H9 (cell line): ENCODE data around the gene TMEM145. TPM values are rescaled to one million over a fixed set of nuclear protein-coding genes. Genes with fewer than 3 reads are reported as not detected.
A peak's percentile ranks its signal among the peaks of the same experiment; 100 is the strongest.

Experiments used
- DNase-seq: peaks from one replicate; pipeline ENCODE4 v3.0.0-alpha.2; 2017
- H2AFZ ChIP-seq: one replicate; pipeline ENCODE4 v1.6.1; 2013; ENCODE audit warnings: mild to moderate bottlenecking, low read length, control low read depth, moderate library complexity
- H2AK5ac ChIP-seq: 2 replicates; pipeline ENCODE4 v1.6.1; 2013; ENCODE audit warnings: low read length, control low read depth, mixed read lengths; ENCODE audit not compliant: insufficient read length
- H2BK120ac ChIP-seq: one replicate; pipeline ENCODE4 v1.6.1; 2013; ENCODE audit warnings: low read depth, mild to moderate bottlenecking, low read length, control low read depth, inconsistent platforms; ENCODE audit not compliant: poor library complexity, severe bottlenecking
- H2BK12ac ChIP-seq: 2 replicates; pipeline ENCODE4 v1.6.1; 2013; ENCODE audit warnings: low read length, control low read depth, mixed read lengths, low read depth; ENCODE audit not compliant: insufficient read length
- H2BK15ac ChIP-seq: 2 replicates; pipeline ENCODE4 v1.6.1; 2013; ENCODE audit warnings: low read depth, low read length, control low read depth
- H2BK20ac ChIP-seq: one replicate; pipeline ENCODE4 v1.6.1; 2013; ENCODE audit warnings: low read depth, mild to moderate bottlenecking, low read length, control low read depth, inconsistent platforms; ENCODE audit not compliant: poor library complexity, severe bottlenecking
- H2BK5ac ChIP-seq: 2 replicates; pipeline ENCODE4 v1.6.1; 2013; ENCODE audit warnings: low read length, control low read depth, mixed read lengths; ENCODE audit not compliant: insufficient read length
- H3K14ac ChIP-seq: 2 replicates; pipeline ENCODE4 v1.6.1; 2013; ENCODE audit warnings: low read length, control low read depth; ENCODE audit not compliant: insufficient read depth
- H3K18ac ChIP-seq: 2 replicates; pipeline ENCODE4 v1.6.1; 2013; ENCODE audit warnings: low read depth, mild to moderate bottlenecking, mixed read lengths, low read length, control low read depth; ENCODE audit not compliant: insufficient read length
- H3K23ac ChIP-seq: 2 replicates; pipeline ENCODE4 v1.6.1; 2013; ENCODE audit warnings: low read length, control low read depth, mixed read lengths, low read depth; ENCODE audit not compliant: insufficient read length
- H3K23me2 ChIP-seq: 2 replicates; pipeline ENCODE4 v1.6.1; 2013; ENCODE audit warnings: low read depth, mild to moderate bottlenecking, mixed read lengths, low read length, control low read depth; ENCODE audit not compliant: insufficient read length, poor library complexity, severe bottlenecking
- H3K27ac ChIP-seq: 2 replicates; pipeline ENCODE4 v1.5.1; 2013; ENCODE audit warnings: low read length, control low read depth, mixed read lengths, low read depth; ENCODE audit not compliant: insufficient read length
- H3K27me3 ChIP-seq: 2 replicates; pipeline ENCODE4 v1.6.1; 2013; ENCODE audit warnings: low read length, control low read depth, inconsistent platforms; ENCODE audit not compliant: insufficient read depth
- H3K4ac ChIP-seq: 2 replicates; pipeline ENCODE4 v1.6.1; 2013; ENCODE audit warnings: low read depth, mild to moderate bottlenecking, control low read depth, inconsistent platforms, low read length, moderate library complexity
- H3K4me1 ChIP-seq: 2 replicates; pipeline ENCODE4 v1.6.1; 2013; ENCODE audit warnings: low read length, control low read depth, inconsistent platforms; ENCODE audit not compliant: insufficient read depth
- H3K4me2 ChIP-seq: 2 replicates; pipeline ENCODE4 v1.6.1; 2013; ENCODE audit warnings: low read length, control low read depth, mixed read lengths; ENCODE audit not compliant: insufficient read length, insufficient read depth
- H3K56ac ChIP-seq: 2 replicates; pipeline ENCODE4 v1.6.1; 2013; ENCODE audit warnings: low read depth, mild to moderate bottlenecking, mixed read lengths, low read length, control low read depth; ENCODE audit not compliant: insufficient read length
- H3K79me1 ChIP-seq: 2 replicates; pipeline ENCODE4 v1.6.1; 2013; ENCODE audit warnings: low read depth, mild to moderate bottlenecking, moderate library complexity, low read length, control low read depth, inconsistent platforms; ENCODE audit not compliant: insufficient read depth, poor library complexity, severe bottlenecking
- H3K79me2 ChIP-seq: 2 replicates; pipeline ENCODE4 v1.6.1; 2013; ENCODE audit warnings: low read length, control low read depth, inconsistent platforms; ENCODE audit not compliant: insufficient read depth
- H3K9ac ChIP-seq: 2 replicates; pipeline ENCODE4 v1.6.1; 2013; ENCODE audit warnings: low read length, control low read depth, mixed read lengths; ENCODE audit not compliant: insufficient read length; ENCODE audit errors: extremely low read depth
- H3K9me3 ChIP-seq: one replicate; pipeline ENCODE4 v1.6.1; 2013; ENCODE audit warnings: low read depth, low read length, inconsistent platforms; ENCODE audit not compliant: control insufficient read depth
- H3T11ph ChIP-seq: one replicate; pipeline ENCODE4 v1.6.1; 2013; ENCODE audit warnings: mild to moderate bottlenecking, low read length, control low read depth, inconsistent platforms
- H4K20me1 ChIP-seq: one replicate; pipeline ENCODE4 v1.6.1; 2013; ENCODE audit not compliant: control insufficient read depth, insufficient read length, insufficient read depth
- H4K5ac ChIP-seq: 2 replicates; pipeline ENCODE4 v1.6.1; 2013; ENCODE audit warnings: low read depth, mild to moderate bottlenecking, mixed read lengths, low read length, control low read depth; ENCODE audit not compliant: insufficient read length
- H4K8ac ChIP-seq: replicated peaks from 2 replicates; pipeline ENCODE4 v1.6.1; 2013; ENCODE audit warnings: low read length, control low read depth, mixed read lengths, low read depth; ENCODE audit not compliant: insufficient read length
- H4K91ac ChIP-seq: 2 replicates; pipeline ENCODE4 v1.6.1; 2013; ENCODE audit warnings: low read depth, mild to moderate bottlenecking, moderate library complexity, mixed read lengths, low read length, control low read depth; ENCODE audit not compliant: insufficient read length
- H3K27ac Mint-ChIP-seq, 3 experiments: 2 replicates in 2 of 3; 3 replicates in 1 of 3; pipeline ENCODE4 v1.8.0; 2020 to 2021; ENCODE audit warnings: mixed read lengths in 3 of 3, mild to moderate bottlenecking in 1 of 3, moderate library complexity in 1 of 3
- H3K27me3 Mint-ChIP-seq: 2 replicates; pipeline ENCODE4 v1.8.0; 2021; ENCODE audit warnings: low read depth, mild to moderate bottlenecking, moderate library complexity, mixed read lengths
- H3K36me3 Mint-ChIP-seq, 3 experiments: 2 replicates in 2 of 3; 3 replicates in 1 of 3; pipeline ENCODE4 v1.8.0; 2020 to 2021; ENCODE audit warnings: low read depth in 3 of 3, mixed read lengths in 3 of 3; ENCODE audit not compliant: insufficient read depth in 1 of 3
- H3K4me1 Mint-ChIP-seq, 2 experiments: 2 replicates each; pipeline ENCODE4 v1.8.0; 2020; ENCODE audit warnings: mixed read lengths in 2 of 2
- H3K4me3 Mint-ChIP-seq, 2 experiments: 2 replicates in 1 of 2; 3 replicates in 1 of 2; pipeline ENCODE4 v1.8.0; 2020 to 2021; ENCODE audit warnings: mild to moderate bottlenecking in 2 of 2, mixed read lengths in 2 of 2, moderate library complexity in 1 of 2
- H3K9me3 Mint-ChIP-seq, 2 experiments: 2 replicates in 1 of 2; 3 replicates in 1 of 2; pipeline ENCODE4 v1.8.0; 2020; ENCODE audit warnings: mild to moderate bottlenecking in 2 of 2, mixed read lengths in 2 of 2, moderate library complexity in 1 of 2
- CTCF ChIP-seq: fragments of 200-600 bp; sonication (generic); conservative IDR thresholded peaks from 3 replicates; pipeline ENCODE4 v1.8.0; 2021; ENCODE audit warnings: antibody characterized with exemption, mild to moderate bottlenecking
- WGBS: extraction: QIAGEN DNeasy Blood & Tissue Kit; methylation state at CpG from one replicate; pipeline ENCODE4 v1.1.7; 2013; ENCODE audit warnings: missing lambda C conversion rate, low lambda C conversion rate, mixed read lengths; ENCODE audit not compliant: insufficient read length; ENCODE audit errors: extremely low coverage; 5-methylcytosine and 5-hydroxymethylcytosine counted together
- total RNA-seq: library from RNA; stranded (reverse); gene quantifications from 2 replicates; pipeline ENCODE4 v1.2.1, GENCODE V29; 2021

The TMEM145 gene
- total RNA-seq, 1 experiment from 2014 or later = 4.5 TPM

- Histone ChIP-seq H3K79me1 (no peaks in the 10 kb centered on the region), H3K27me3 (no peaks in the 10 kb centered on the region), H2AFZ (no peak overlapping the region), H3K27ac (no peak overlapping the region), H3K4ac (no peak overlapping the region), H3K56ac (no peak overlapping the region), H4K20me1 (no peaks in the 10 kb centered on the region), H4K8ac (no peak overlapping the region), H3K4me1 (no peaks in the 10 kb centered on the region), H3K23ac (no peak overlapping the region), H4K91ac (no peak overlapping the region), H2BK12ac (no peak overlapping the region), H3K18ac (no peak overlapping the region), H2BK15ac (no peak overlapping the region), H2BK5ac (no peak overlapping the region), H3K4me2 (no peak overlapping the region), H3K14ac (no peak overlapping the region), H4K5ac (no peak overlapping the region), H3K9me3 (no peaks in the 10 kb centered on the region), H2BK20ac (no peak overlapping the region), H3K9ac (no peak overlapping the region), H2AK5ac (no peak overlapping the region), H3T11ph (no peak overlapping the region), H2BK120ac (no peak overlapping the region), H3K79me2 (no peaks in the 10 kb centered on the region), H3K23me2 (peaks cover 4% of the 10 kb centered on the region)
- TF ChIP-seq CTCF = no peak
- no peaks in the 10 kb centered on the region for H3K27me3 Mint-ChIP-seq
- no CpG with 5 or more reads among the region's 3 CpGs for WGBS
- H3K36me3 Mint-ChIP-seq = peaks cover 4 to 23% (median 16%) of the 10 kb centered on the region in 3 experiments; a peak in 6 of 7 replicates
- no peaks in the 10 kb centered on the region; a peak in 2 of 5 replicates for H3K9me3 Mint-ChIP-seq
- H3K27ac Mint-ChIP-seq = peak overlapping the region in 1 of 3 experiments; percentile 40; a peak in 2 of 7 replicates
- peaks cover 15 to 18% of the 10 kb centered on the region in 2 experiments for H3K4me1 Mint-ChIP-seq
- H3K4me3 Mint-ChIP-seq = no peak overlapping the region
- no peak for DNase-seq
Observed at GRCh38 chr19:42276284-42276683, 36.8 kb upstream of the TMEM145 start.
